CD4-positive, alpha-beta T cell treated with Interleukin-4 for 4 hours (primary cell): Measurements from ENCODE around the gene MBNL2.

Experiments
- DNase-seq: peaks from one replicate; pipeline ENCODE4 v3.0.0-alpha.2; 2020

The MBNL2 gene

DNA sequence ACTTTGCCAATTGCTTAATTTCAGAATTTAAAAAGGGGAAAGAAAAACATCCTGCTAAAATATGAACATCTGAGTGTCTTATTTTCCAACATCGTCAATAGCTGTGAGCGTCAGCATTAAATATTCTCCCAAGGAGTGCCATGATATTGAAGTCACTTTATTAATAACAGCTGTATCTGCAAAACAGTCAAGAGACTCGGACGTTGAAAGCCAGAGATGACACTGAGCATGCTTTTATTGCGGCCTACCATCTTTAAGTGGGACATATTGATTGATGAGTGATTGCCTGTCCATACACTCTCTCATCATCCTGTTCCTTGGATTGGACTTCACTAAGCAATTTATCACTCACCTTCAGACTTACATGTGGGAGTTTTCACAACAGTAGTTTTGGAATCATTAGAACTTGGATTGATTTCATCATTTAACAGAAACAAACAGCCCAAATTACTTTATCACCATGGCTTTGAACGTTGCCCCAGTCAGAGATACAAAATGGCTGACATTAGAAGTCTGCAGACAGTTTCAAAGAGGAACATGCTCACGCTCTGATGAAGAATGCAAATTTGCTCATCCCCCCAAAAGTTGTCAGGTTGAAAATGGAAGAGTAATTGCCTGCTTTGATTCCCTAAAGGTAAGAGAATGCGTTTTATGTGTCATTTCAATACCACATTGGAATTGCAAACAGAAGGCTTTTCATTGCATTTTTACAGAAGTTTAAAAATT is 53.8 kb downstream of the MBNL2 start:
- DNase-seq = no peak

GRCh38 chr13:97276862-97277269 is 54.7 kb downstream of the MBNL2 start:
- no peak for DNase-seq

DNA sequence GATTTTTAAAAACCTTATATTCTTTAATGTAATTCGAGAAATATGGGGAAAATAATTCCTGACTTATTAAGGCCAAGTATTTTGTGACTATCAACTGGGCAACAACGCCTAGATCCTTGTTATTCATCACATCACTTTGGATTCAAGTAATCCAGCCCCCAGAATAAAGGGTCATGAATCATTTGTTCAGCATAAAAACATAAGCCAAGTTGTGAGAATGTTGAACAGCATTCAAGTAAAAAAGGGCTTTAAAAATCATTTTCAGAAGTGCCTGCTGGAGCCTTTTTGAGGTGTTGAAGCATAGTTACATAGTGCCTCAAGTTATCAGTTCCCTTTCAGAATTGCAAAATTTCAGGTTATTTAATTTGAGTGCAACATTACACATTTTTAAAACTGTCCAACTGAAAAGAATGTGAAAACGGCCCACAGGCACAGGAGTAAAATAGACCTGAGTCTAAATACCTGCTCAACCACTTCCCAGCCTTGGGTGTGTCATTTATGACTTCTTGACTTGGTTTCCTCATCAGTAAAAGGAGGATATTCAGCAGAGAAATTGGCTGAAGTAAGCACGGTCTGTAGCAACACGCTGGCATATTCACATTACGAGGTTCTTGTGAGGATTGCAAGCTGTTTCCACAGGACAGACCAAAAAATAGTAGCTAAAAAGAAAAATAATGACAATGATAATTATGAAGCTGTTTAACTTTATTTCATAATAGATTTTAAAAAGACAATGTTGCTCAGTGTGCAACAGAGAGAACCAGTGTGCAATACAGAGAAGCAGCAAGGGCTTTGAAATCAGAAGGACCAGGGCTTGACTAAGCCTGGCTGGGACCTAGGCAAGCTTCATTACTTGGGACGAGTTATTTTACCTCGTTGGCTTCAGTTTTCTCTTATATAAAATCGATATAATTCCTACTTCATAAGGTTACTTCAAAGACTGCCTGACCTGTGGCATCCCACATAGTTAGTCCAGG is 56.6 kb downstream of the MBNL2 start:
- DNase-seq = no peak

DNA sequence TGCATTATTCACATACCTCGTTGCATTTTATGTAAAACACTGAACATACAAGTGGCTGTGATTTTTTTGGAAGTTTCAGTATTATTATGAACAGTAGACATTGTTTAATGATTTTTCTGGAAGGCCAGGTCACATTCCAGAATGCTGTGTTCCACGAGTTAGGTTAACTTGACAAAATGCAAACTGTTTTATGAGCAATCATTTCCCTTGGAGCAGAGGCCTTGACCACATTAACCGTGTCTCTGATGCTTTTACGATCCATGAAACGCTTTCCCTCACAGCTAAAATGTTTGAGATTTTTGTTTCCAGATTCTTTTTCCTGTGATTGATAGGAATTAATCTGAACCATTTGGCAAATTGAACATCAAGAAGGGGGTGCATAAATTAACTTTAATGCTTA is 57.8 kb downstream of the MBNL2 start:
- DNase-seq = no peak

DNA sequence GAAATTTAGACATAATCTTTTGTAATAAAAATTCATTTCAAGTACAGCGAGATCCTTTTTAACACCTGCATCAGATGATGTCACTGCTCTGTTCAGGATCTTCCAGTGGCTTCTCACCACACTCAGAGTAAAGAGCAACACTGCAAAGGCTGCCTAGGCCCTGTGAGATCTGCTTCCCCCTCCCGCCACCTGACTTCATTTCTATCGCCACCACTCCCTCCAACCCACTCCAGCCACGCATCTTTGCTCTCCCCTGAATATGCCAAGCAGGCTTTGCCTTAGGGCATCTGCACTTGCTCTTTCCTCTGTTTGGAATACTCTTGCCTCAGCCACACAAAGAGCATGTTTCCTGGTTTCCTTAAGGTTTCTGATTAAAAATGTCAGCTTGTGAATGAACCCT is 58.3 kb downstream of the MBNL2 start:
- no peak for DNase-seq

DNA sequence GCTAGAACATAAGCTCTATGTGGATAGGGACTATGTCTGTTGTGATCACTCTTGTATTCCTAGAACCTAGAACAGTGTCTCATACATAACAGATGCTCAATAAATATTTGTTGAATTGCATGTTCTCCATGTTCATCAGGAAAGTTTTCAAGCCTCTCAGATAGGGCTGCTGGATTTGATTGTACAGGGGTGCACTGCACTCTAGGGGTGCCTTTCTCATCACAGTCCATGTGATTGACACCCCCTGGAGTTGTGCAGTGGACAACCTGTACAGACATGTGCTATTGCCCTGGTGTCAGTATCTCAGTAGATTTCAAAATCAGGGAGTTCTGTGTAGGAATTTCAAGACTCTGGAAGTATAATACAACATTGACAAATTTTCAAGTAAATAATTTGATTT is 58.9 kb downstream of the MBNL2 start:
- DNase-seq = no peak

- DNase-seq = no peak
Observed at GRCh38 chr13:97282705-97283104, 60.6 kb downstream of the MBNL2 start.

GRCh38 chr13:97283888-97284287 is 61.8 kb downstream of the MBNL2 start:
- DNase-seq = no peak

DNA sequence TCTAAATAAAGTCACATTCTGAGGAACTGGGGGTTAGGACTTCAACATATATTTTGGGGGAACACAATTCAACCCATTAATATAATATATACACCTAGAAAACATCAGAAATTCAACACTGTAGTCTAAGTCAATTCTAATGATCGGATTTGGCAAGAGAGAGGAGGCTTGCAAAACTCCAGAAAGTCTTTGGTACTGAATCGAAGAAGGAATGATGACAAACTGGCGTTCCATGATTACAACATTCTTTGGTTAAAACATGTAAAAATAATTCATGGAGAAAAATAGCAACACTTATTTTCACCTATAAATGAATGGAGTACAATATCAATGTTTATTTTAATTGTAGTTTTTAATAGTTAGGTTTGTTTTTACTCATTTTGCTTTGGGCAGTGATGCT is 62.4 kb downstream of the MBNL2 start:
- DNase-seq = no peak

GRCh38 chr13:97285221-97285955 is 63.3 kb downstream of the MBNL2 start:
- DNase-seq = no peak

DNA sequence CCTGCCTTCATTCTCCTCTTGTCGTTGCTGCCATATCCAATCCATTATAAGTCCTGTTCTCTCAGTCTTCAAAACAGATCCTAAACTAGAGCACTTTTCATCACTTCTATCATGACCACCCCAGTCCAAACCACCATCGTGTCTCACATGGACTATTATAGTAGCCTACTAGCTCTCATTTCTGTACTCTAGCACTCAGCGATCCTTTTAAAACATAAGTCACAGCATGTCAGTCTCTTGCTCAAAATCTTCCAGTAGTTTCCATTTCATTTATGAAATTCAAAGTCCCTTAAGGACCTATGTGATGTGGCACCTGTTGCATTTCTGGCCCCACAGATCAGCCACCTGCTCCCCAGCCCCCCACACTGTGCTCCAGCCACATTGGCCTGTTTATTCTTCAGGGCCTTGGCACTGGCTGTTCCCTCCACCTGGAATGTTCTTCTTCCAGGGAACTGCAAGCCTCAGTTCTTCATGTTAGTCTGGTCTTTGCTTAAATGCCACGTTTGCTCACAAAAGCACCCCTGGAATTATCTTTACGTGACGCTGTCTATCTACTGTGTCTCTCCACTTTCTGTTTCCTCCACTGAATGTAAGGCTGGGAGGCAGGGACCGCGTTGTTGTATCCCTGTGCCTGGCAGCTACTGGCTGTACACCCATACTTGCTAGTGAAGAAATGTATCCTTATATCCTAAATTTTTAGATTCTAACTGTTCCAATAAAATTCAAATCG is 64.3 kb downstream of the MBNL2 start:
- DNase-seq = no peak

- DNase-seq = no peak
Observed at GRCh38 chr13:97287047-97287383, 64.9 kb downstream of the MBNL2 start.

DNA sequence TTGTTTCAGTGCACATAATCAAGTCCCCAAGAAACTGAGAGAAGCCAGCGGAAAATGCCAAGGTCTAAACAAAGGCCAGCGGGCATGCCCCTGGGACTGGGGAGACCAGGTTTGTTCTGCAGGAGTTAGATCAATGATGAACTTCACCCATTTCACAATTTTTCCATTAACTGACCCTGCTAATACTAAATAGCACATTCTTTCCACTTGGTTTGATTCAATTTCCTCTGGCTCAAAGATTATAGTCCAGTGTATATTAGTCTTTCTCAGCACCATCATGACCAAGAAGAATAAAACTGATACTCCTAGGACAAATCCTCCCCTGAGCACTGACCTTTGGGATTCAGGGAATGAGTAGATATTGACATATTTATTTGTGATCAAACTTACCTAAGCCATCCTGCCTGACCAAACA is 66.4 kb downstream of the MBNL2 start:
- no peak for DNase-seq

- DNase-seq = no peak
Observed at GRCh38 chr13:97289514-97290298, 67.6 kb downstream of the MBNL2 start.

DNA sequence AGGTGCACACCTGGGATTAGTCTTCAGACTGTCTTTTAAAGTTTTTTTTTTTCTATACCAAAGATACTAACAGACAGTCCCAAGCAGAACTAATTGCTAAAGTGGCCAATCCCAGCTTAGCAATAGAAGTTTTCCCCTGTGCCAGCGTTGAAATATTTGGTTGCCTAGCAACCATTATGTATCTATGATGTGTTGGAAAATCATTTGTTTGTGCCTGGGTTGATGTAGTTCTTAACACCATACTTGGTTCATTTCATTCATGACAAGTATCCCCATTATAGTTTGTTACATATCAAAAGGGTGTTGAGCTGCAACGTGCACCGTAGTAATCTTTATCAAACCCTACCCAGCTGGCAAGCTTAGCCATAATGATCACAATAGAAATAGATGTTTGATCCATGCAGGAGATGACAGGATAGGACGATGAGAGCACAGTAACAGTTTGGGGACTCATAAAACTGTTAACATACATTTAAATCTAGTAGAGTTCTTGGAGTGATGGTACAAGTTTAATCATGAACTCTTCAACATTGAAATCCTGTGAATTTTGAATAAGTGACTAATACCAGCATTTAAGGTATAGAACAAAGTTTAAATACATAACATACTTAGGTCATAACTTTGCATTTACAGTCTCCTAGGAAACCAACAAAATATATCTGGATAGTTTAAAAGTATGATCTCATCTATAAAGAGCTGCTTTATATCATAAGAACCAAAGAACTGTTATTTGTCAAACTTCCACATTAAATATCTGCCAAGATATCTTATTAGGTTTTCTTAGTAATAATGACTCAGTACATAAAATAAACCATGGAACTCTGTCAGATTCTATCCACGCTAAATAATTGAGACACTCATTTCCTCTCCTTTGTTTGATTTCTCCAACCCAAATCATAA is 73.4 kb downstream of the MBNL2 start:
- DNase-seq = peak; percentile 34

DNA sequence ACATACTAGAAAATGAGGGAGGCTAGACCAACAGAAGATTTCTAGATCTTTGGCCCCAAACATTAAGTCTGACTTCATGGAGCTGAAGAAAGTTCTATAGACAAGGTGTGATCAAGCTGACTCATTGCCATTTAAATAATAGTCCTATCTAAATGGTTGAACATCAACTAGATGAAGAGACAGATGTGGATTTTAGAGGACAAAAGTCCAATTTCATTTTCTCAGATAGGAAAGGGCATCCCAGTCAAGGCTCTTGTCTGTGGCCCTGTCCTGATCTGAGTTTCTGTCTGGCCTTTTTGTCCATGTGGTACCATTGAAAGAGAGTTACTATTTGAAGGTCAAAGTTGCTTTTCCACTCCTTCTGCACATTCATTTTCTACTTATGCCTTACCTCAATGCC is 74.6 kb downstream of the MBNL2 start:
- no peak for DNase-seq

GRCh38 chr13:97298816-97299215 is 76.7 kb downstream of the MBNL2 start:
- no peak for DNase-seq

GRCh38 chr13:97300871-97301270 is 78.7 kb downstream of the MBNL2 start:
- no peak for DNase-seq

GRCh38 chr13:97301382-97302095 is 79.4 kb downstream of the MBNL2 start:
- no peak for DNase-seq

DNA sequence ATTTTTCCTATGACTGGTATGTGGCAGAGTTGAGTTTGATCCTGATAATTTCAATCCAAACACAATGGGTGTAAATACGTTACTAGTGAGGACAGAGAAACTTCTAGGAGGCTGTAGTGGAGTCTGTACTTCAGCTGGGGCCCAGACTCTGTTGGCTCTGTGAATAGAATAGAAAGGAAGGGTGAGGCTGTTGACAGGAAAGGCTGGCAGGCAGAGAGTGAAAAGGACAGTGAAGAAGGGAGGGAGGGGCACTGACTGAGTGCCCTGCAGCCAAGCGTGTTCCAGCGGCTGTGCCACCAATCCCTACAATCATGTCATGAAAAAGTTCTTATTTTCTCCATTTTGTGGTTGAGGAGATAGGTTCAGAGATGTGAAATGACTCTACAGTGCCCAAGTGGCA is 80.5 kb downstream of the MBNL2 start:
- DNase-seq = no peak
